ENCODE measurements around the gene TMPRSS11A. TPM values are rescaled to one million over a fixed set of nuclear protein-coding genes. Genes with fewer than 3 reads are reported as not detected.

TMPRSS11A gene
- polyA plus RNA-seq, 1 experiment, result not detected

GRCh38 chr4:67926485-67926884 is 36.8 kb downstream of the TMPRSS11A start:
- H3K27me3 ChIP-seq (ENCODE audit: control insufficient read depth, insufficient read depth, low read length), result no peaks in the 10 kb centered on the region
- TF ChIP-seq CTCF (IDR thresholded peaks at IDR 0.05; ENCODE audit: insufficient read depth, low read depth, low read length), result no peak
- H3K4me3 ChIP-seq (ENCODE audit: low read depth, low read length), result no peak overlapping the region
- no peak for DNase-seq (ENCODE audit: low read depth)
- H3K36me3 ChIP-seq (ENCODE audit: control insufficient read depth, insufficient read depth, low read length), result no peaks in the 10 kb centered on the region
- ChIA-PET CTCF (interaction anchor here (1.0 kb wide), 1 partner anchor 16 kb away, joined by 3 read pairs; no protein-coding TSS in a partner anchor), POLR2A (no interaction called here)

GRCh38 chr4:67922697-67923096 is 40.6 kb downstream of the TMPRSS11A start:
- no peaks in the 10 kb centered on the region; the same call in 1 of the 2 replicates for H3K27me3 ChIP-seq (ENCODE audit: control insufficient read depth, insufficient read depth, low read length)
- no peak for DNase-seq (ENCODE audit: low read depth)

GRCh38 chr4:67918428-67918827 is 44.9 kb downstream of the TMPRSS11A start:
- Histone ChIP-seq H3K4me3 (ENCODE audit: low read depth, low read length) (no peak overlapping the region), H3K36me3 (ENCODE audit: control insufficient read depth, insufficient read depth, low read length) (no peaks in the 10 kb centered on the region), H3K27me3 (ENCODE audit: control insufficient read depth, insufficient read depth, low read length) (no peaks in the 10 kb centered on the region; the same call in 1 of the 2 replicates)
- CTCF ChIA-PET, result interaction anchor here (0.9 to 1.0 kb wide), 2 partner anchors 11 to 50 kb away, joined by 3 read pairs; no protein-coding TSS in a partner anchor
- POLR2A ChIA-PET, result no interaction called here
- DNase-seq (ENCODE audit: low read depth), result no peak
- TF ChIP-seq CTCF (IDR thresholded peaks at IDR 0.05; ENCODE audit: insufficient read depth, low read depth, low read length), result peak; percentile 17; the same call in 1 of the 2 replicates

More at GRCh38 chr4:67922697-67923096, 40.6 kb downstream of the TMPRSS11A start:
- TF ChIP-seq CTCF (IDR thresholded peaks at IDR 0.05; ENCODE audit: insufficient read depth, low read depth, low read length), result no peak
- Histone ChIP-seq H3K36me3 (ENCODE audit: control insufficient read depth, insufficient read depth, low read length) (no peaks in the 10 kb centered on the region), H3K4me3 (ENCODE audit: low read depth, low read length) (no peak overlapping the region)
- ChIA-PET CTCF (no interaction called here), POLR2A (no interaction called here)

GRCh38 chr4:67915400-67915966 is 47.8 kb downstream of the TMPRSS11A start:
- Histone ChIP-seq H3K4me3 (ENCODE audit: low read depth, low read length) (no peak overlapping the region), H3K27me3 (ENCODE audit: control insufficient read depth, insufficient read depth, low read length) (no peaks in the 10 kb centered on the region; the same call in 1 of the 2 replicates), H3K36me3 (ENCODE audit: control insufficient read depth, insufficient read depth, low read length) (no peaks in the 10 kb centered on the region)
- TF ChIP-seq CTCF (IDR thresholded peaks at IDR 0.05; ENCODE audit: insufficient read depth, low read depth, low read length), result no peak
- POLR2A ChIA-PET, result no interaction called here
- CTCF ChIA-PET, result interaction anchor here (1.4 kb wide), 1 partner anchor 66 kb away, joined by 3 read pairs; no protein-coding TSS in a partner anchor
- DNase-seq (ENCODE audit: low read depth), result no peak

- Histone ChIP-seq H3K4me3 (ENCODE audit: low read depth, low read length) (no peak overlapping the region), H3K27me3 (ENCODE audit: control insufficient read depth, insufficient read depth, low read length) (no peaks in the 10 kb centered on the region), H3K36me3 (ENCODE audit: control insufficient read depth, insufficient read depth, low read length) (no peaks in the 10 kb centered on the region)
- DNase-seq (ENCODE audit: low read depth), result no peak
- ChIA-PET POLR2A (no interaction called here), CTCF (interaction anchor here (1.5 to 5.1 kb wide), 3 partner anchors 12 to 41 kb away, joined by 4 to 27 read pairs (median 23); no protein-coding TSS in a partner anchor)
- no peak for TF ChIP-seq CTCF (IDR thresholded peaks at IDR 0.05; ENCODE audit: insufficient read depth, low read depth, low read length)
Observed at GRCh38 chr4:67912080-67912479, 51.2 kb downstream of the TMPRSS11A start.
